Activated CD8-positive, alpha-beta memory T cell treated with anti-CD3 and anti-CD28 coated beads for 36 hours (primary cell): ENCODE data around the gene SHBG. TPM values are rescaled to one million over a fixed set of nuclear protein-coding genes. Genes with fewer than 3 reads are reported as not detected.
"Not testable (repeated sequence)": the region's sequence is repeated elsewhere in the genome, so short reads cannot be mapped to it uniquely, and the experiment has no call there.

Experiments used
- CTCF ChIA-PET: fragments of 350-600 bp; sonication (Branson Sonifier 250); formaldehyde crosslinking; loops from one replicate; lab custom pipeline; 2021; ENCODE audit warnings: antibody characterized with exemption; lab: Charles Lee
- POLR2A ChIA-PET: fragments of 350-600 bp; sonication (Branson Sonifier 250); formaldehyde crosslinking; loops from one replicate; lab custom pipeline; 2021; ENCODE audit warnings: antibody characterized with exemption; lab: Charles Lee
- total RNA-seq, 2 experiments: library from RNA; stranded (reverse); gene quantifications; one replicate each; pipeline ENCODE4 v1.2.3, GENCODE V29; 2021

The SHBG gene
- total RNA-seq, 2 experiments from 2014 or later: not detected

DNA sequence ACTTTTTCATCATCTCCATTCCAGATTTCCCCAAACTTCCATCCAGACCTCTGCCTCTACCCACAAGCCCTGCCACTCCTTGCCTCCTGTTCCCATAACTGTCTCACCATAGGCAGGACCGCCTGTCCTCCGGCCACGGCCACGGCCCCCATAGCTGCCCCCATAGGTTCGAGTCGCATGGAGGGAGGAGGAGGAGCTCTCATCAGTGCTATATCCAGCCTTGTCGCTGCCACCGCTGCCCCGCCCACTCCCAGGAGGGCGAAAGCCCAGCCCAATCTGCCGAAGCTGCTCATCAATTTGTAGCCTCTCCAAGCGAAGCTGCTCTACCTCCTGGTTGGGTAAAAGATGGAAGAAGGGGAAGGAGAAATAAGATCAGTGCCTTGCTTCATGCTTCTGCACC, 36.6 kb upstream of the SHBG start:
- POLR2A ChIA-PET: no interaction called here
- CTCF ChIA-PET: interaction anchor here (1.4 kb wide), 1 partner anchor 90 kb away, joined by 3 read pairs; no protein-coding TSS in a partner anchor

GRCh38 chr17:7597561-7597960, 32.4 kb upstream of the SHBG start:
- CTCF ChIA-PET, POLR2A ChIA-PET: not testable (repeated sequence)

DNA sequence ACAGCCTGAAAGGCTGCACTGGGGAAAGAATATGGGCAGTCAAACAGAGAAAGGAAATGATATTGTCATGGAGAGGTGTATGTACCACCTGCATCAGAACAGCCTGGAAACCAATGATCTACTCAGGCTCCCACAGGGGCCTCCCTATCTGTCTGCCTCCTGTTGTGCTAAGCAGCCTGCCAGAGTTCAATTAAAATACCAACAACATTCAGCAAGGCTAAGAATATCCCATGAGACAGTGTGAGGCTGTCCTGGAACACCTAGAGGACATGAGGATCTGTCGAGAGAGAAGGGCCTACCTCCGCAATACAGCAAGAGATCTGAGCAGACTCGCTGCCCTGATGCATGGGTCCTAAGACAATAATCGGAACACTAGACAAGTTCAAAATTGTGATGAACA, 23.7 kb upstream of the SHBG start:
- CTCF ChIA-PET: no interaction called here

GRCh38 chr17:7610641-7611040, 19.3 kb upstream of the SHBG start:
- ChIA-PET POLR2A (interaction anchor here (0.6 kb wide), 1 partner anchor 614 kb away, joined by 6 read pairs; no protein-coding TSS in a partner anchor), CTCF (interaction anchor here (1.0 kb wide), 1 partner anchor 77 kb away, joined by 3 read pairs; no protein-coding TSS in a partner anchor)

More for the DNA sequence above, 23.7 kb upstream of the SHBG start:
- POLR2A ChIA-PET: no interaction called here

- POLR2A ChIA-PET: interaction anchor here (0.7 to 1.0 kb wide), 2 partner anchors 37 to 38 kb away, joined by 3 read pairs; no protein-coding TSS in a partner anchor
- CTCF ChIA-PET: interaction anchor here (0.6 kb wide), 2 partner anchors 51 to 165 kb away, joined by 3 read pairs; partner anchors contain the start of gene SENP3
Observed at GRCh38 chr17:7611635-7612293, 18.2 kb upstream of the SHBG start.

- CTCF ChIA-PET: interaction anchor here (0.6 kb wide), 1 partner anchor 166 kb away, joined by 3 read pairs; no protein-coding TSS in a partner anchor
- POLR2A ChIA-PET: interaction anchor here (0.7 to 1.0 kb wide), 2 partner anchors 38 kb away, joined by 3 read pairs; no protein-coding TSS in a partner anchor
Observed at GRCh38 chr17:7612294-7612640, 17.7 kb upstream of the SHBG start.

DNA sequence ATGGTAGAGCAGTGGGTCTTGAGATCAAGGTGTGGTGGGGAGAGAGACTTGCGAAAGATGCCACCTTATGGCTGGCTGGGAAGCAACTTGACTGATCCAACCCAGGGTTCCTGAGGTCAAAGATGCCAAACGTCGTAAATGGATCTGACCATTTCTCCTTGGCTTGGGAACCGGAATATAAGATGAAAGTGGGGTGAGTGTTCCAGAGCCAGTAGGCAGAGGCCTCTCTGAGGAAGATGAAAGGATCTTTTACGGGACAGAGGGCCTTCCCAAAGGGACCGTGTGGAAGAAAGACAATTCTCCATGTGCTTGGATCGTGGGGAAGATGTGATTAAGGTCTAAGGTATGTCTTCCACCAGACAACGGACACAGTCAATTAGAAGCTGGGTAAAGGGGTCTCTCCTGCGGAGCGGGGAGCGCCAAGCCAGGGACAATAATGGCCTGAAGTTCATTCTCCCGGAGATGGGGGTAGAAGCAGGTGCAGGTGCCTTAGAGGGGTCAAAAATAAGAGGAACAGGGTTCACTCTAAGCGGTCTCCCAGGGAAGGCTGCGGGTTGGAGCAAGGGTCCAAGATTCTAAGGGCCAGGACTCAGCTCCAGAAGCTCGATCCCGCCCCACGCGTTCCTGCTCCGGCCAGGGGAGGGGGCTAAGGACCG, 16.0 kb upstream of the SHBG start:
- ChIA-PET POLR2A (interaction anchor here (0.8 to 2.8 kb wide), 3 partner anchors 40 to 73 kb away, joined by 3 to 21 read pairs (median 4); partner anchors contain the start of genes TP53 and WRAP53), CTCF (interaction anchor here (1.2 to 1.6 kb wide), 4 partner anchors 13 to 74 kb away, joined by 3 to 11 read pairs (median 4); partner anchors contain the start of genes SAT2, TNFSF13 and TP53)

- CTCF ChIA-PET: interaction anchor here (0.6 to 1.6 kb wide), 7 partner anchors 11 to 73 kb away, joined by 3 to 11 read pairs (median 3); partner anchors contain the start of genes SAT2, TNFSF13 and TP53
- POLR2A ChIA-PET: interaction anchor here (0.6 to 2.8 kb wide), 5 partner anchors 13 to 442 kb away, joined by 3 to 21 read pairs (median 4); partner anchors contain the start of genes SAT2, TP53 and WRAP53
Observed at GRCh38 chr17:7614425-7615264, 15.3 kb upstream of the SHBG start, which contains the start of gene FXR2. FXR2 (minus strand) TSS chr17:7614897; CDS start chr17:7614532, 365 bp downstream.

DNA sequence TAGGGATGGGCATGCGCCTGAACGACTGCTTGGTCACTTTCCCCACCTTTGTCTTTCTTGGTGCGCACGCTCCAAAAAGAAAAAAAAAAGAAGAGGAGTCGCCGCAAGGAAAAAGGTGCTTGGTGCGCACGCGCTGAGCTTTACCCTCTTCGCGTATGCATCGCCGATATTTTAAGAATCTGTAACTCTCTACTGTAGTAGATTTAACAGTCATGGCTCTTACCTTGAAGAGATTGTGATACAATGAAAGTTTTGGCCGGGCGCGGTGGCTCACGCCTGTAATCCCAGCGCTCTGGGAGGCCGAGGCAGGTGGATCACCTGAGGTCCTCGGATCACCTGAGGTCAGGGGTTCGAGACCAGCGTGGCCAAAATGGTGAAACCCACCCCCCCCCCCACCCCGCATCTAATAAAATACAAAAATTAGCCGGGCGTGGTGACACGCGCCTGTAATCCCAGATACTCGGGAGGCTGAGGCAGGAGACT, 14.6 kb upstream of the SHBG start:
- ChIA-PET POLR2A (interaction anchor here (0.6 to 2.8 kb wide), 5 partner anchors 12 to 442 kb away, joined by 3 to 21 read pairs (median 4); partner anchors contain the start of genes SAT2, TP53 and WRAP53), CTCF (interaction anchor here (0.6 to 1.6 kb wide), 5 partner anchors 10 to 443 kb away, joined by 3 to 11 read pairs (median 3); partner anchors contain the start of gene TP53)

DNA sequence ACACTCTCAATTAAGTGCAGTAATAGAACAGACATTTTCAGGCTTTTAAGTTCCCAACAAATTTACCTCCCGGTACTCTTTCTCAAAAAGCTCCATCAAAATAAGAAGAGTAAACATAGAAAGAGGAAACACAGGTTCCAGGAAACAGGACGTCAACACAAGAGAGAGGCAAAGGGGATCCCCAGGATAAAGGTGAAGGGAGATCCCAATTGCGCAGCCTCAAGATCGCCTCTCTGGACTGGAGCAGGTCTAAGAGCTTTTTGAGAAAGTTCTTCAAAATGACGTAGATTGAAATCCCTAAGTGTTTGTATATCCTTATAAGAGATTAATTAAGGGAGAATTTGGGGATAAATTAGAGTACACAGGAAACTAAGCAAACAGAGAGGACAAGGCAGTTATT, 11.3 kb upstream of the SHBG start:
- CTCF ChIA-PET: interaction anchor here (0.9 to 1.3 kb wide), 3 partner anchors 29 to 69 kb away, joined by 3 to 4 read pairs (median 3); partner anchors contain the start of gene TP53
- POLR2A ChIA-PET: no interaction called here

- ChIA-PET POLR2A (no interaction called here), CTCF (no interaction called here)
Observed at GRCh38 chr17:7620835-7621234, 9.1 kb upstream of the SHBG start.

DNA sequence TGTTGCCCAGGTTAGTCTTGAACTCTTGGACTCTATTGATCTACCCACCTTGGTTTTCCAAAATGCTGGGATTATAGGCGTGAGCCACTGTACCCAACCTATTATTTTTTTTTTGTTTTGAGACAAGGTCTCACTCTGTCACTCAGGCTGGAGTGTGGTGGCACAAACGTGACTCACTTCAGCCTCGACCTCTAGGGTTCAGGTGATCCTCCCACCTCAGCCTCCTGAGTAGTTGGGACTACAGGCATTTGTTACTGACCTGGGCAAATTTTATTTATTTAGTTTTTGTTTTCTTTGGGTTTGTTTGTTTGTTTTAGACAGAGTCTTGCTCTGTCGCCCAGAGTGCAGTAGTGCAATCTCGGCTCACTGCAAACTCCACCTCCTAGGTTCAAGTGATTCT, 6.3 kb upstream of the SHBG start:
- POLR2A ChIA-PET: no interaction called here
- CTCF ChIA-PET: no interaction called here

- ChIA-PET CTCF (interaction anchor here (1.2 kb wide), 1 partner anchor 11 kb away, joined by 3 read pairs; the partner anchor contains the start of gene FXR2), POLR2A (interaction anchor here (0.7 to 1.1 kb wide), 3 partner anchors 61 to 266 kb away, joined by 4 to 6 read pairs (median 5); partner anchors contain the start of gene TP53)
Observed at GRCh38 chr17:7625749-7626148, 4.2 kb upstream of the SHBG start.

GRCh38 chr17:7626307-7626706, 3.6 kb upstream of the SHBG start:
- POLR2A ChIA-PET: interaction anchor here (1.1 kb wide), 1 partner anchor 61 kb away, joined by 5 read pairs; the partner anchor contains the start of gene TP53
- CTCF ChIA-PET: interaction anchor here (2.0 to 2.1 kb wide), 2 partner anchors 12 to 61 kb away, joined by 4 to 11 read pairs; partner anchors contain the start of genes FXR2, TP53 and WRAP53

GRCh38 chr17:7626956-7627249, 3.0 kb upstream of the SHBG start:
- ChIA-PET CTCF (interaction anchor here (1.0 to 2.1 kb wide), 4 partner anchors 13 to 190 kb away, joined by 3 to 11 read pairs (median 4); partner anchors contain the start of genes FXR2, TP53 and WRAP53), POLR2A (interaction anchor here (0.5 to 1.7 kb wide), 3 partner anchors 12 to 108 kb away, joined by 3 to 6 read pairs (median 4); partner anchors contain the start of gene TP53)

GRCh38 chr17:7627250-7628121, 2.4 kb upstream of the SHBG start, which contains the start of gene SAT2:
SAT2 (minus strand) TSS chr17:7627821; CDS start chr17:7627635, 186 bp downstream.
- ChIA-PET CTCF (interaction anchor here (1.0 to 2.1 kb wide), 5 partner anchors 13 to 191 kb away, joined by 3 to 11 read pairs (median 4); partner anchors contain the start of genes FXR2, TP53 and WRAP53), POLR2A (interaction anchor here (0.5 to 1.7 kb wide), 5 partner anchors 12 to 109 kb away, joined by 3 to 6 read pairs (median 4); partner anchors contain the start of gene TP53)
